SK-N-SH treated with all-trans-retinoic acid at 6 μM for 48 hours (cell line): ENCODE results near the gene ABL2.

Source experiments
- ARNTL ChIP-seq: fragments of 450-650 bp; formaldehyde crosslinking; IDR thresholded peaks from 2 replicates; pipeline ENCODE4 v1.5.0; 2020; ENCODE audit warnings: low read depth, mild to moderate bottlenecking, moderate library complexity, borderline replicate concordance
- BACH2 ChIP-seq: fragments of 250-450 bp; sonication (Bioruptor Pico); IDR thresholded peaks from 2 replicates; pipeline ENCODE4 v1.9.0; 2021; ENCODE audit warnings: mild to moderate bottlenecking, borderline replicate concordance
- CSDC2 ChIP-seq: fragments of 250-450 bp; sonication (Bioruptor Pico); IDR thresholded peaks from 2 replicates; pipeline ENCODE4 v1.5.0; 2020; ENCODE audit warnings: mild to moderate bottlenecking, moderate library complexity
- GLIS3 ChIP-seq: fragments of 250-450 bp; sonication (Bioruptor Pico); IDR thresholded peaks from 2 replicates; pipeline ENCODE4 v1.5.0; 2020; ENCODE audit warnings: mild to moderate bottlenecking, moderate library complexity
- OSR1 ChIP-seq: fragments of 250-450 bp; sonication (Bioruptor Pico); IDR thresholded peaks from 2 replicates; pipeline ENCODE4 v1.8.0; 2022; ENCODE audit warnings: moderate library complexity, mild to moderate bottlenecking, inconsistent platforms
- PATZ1 ChIP-seq: fragments of 250-450 bp; sonication (Bioruptor Pico); IDR thresholded peaks from 2 replicates; pipeline ENCODE4 v1.8.0; 2020; ENCODE audit warnings: mild to moderate bottlenecking, moderate library complexity, borderline replicate concordance
- RARB ChIP-seq: fragments of 250-450 bp; sonication (Bioruptor Pico); IDR thresholded peaks from 2 replicates; pipeline ENCODE4 v1.8.0; 2021; ENCODE audit warnings: mild to moderate bottlenecking, moderate library complexity
- TCF4 ChIP-seq: fragments of 250-450 bp; sonication (Bioruptor Pico); IDR thresholded peaks from 2 replicates; pipeline ENCODE4 v1.8.0; 2021; ENCODE audit warnings: mild to moderate bottlenecking, moderate library complexity, borderline replicate concordance
- ZFP3 ChIP-seq: fragments of 250-450 bp; sonication (Bioruptor Pico); IDR thresholded peaks from 2 replicates; pipeline ENCODE4 v1.5.0; 2020; ENCODE audit warnings: mild to moderate bottlenecking, moderate library complexity
- ZNF565 ChIP-seq: fragments of 450-650 bp; formaldehyde crosslinking; conservative IDR thresholded peaks from 2 replicates; pipeline ENCODE4 v1.5.0; 2020; ENCODE audit warnings: low read depth, mild to moderate bottlenecking, moderate library complexity
- ZNF70 ChIP-seq: fragments of 450-650 bp; formaldehyde crosslinking; IDR thresholded peaks from 2 replicates; pipeline ENCODE4 v1.5.0; 2020; ENCODE audit warnings: mild to moderate bottlenecking, moderate library complexity
- TF ChIP-seq, protein P1 (sequence below): fragments of 250-450 bp; sonication (Bioruptor Pico); IDR thresholded peaks from 2 replicates; pipeline ENCODE4 v1.5.1; 2021; ENCODE audit warnings: mild to moderate bottlenecking, moderate library complexity

DNA sequence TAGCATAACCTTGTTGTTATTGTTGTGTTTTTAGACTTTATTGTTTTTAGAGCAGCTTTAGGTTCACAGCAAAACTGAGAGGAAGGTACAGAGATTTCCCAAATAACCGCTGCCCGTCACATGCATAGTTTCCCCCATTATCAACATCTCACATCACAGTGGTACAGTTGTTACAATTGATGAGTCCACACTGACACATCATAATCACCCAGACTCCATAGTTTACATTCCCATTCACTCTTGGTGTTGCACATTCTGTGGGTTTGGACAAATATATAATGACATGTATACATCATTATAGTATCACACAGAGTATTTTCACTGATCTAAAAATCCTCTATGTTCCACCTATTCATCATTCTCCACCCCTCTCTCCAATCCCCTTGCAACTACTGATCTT is 173.5 kb downstream of the ABL2 start:
- no peak for TF ChIP-seq CSDC2 (CRISPR knock-in tag)
- TF ChIP-seq ZNF565 (CRISPR knock-in tag), result no peak
- TF ChIP-seq GLIS3, result no peak
- TF ChIP-seq ZNF70 (CRISPR knock-in tag), result no peak
- TF ChIP-seq TCF4 (CRISPR knock-in tag), result no peak
- no peak for TF ChIP-seq RARB (CRISPR knock-in tag)
- TF ChIP-seq ZFP3 (CRISPR knock-in tag), result no peak
- no peak for TF ChIP-seq OSR1 (CRISPR knock-in tag)
- TF ChIP-seq ARNTL, result no peak
- no peak for TF ChIP-seq PATZ1 (CRISPR knock-in tag)
- TF ChIP-seq BACH2 (CRISPR knock-in tag), result no peak
- TF ChIP-seq, protein P1, sequence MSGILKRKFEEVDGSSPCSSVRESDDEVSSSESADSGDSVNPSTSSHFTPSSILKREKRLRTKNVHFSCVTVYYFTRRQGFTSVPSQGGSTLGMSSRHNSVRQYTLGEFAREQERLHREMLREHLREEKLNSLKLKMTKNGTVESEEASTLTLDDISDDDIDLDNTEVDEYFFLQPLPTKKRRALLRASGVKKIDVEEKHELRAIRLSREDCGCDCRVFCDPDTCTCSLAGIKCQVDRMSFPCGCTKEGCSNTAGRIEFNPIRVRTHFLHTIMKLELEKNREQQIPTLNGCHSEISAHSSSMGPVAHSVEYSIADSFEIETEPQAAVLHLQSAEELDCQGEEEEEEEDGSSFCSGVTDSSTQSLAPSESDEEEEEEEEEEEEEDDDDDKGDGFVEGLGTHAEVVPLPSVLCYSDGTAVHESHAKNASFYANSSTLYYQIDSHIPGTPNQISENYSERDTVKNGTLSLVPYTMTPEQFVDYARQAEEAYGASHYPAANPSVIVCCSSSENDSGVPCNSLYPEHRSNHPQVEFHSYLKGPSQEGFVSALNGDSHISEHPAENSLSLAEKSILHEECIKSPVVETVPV (CRISPR knock-in tag), result no peak
